ENCODE results near the gene DDX59. TPM values are rescaled to one million over a fixed set of nuclear protein-coding genes. Genes with fewer than 3 reads are reported as not detected.
A peak's percentile ranks its signal among the peaks of the same experiment; 100 is the strongest.
"Not testable (repeated sequence)": the region's sequence is repeated elsewhere in the genome, so short reads cannot be mapped to it uniquely, and the experiment has no call there.

DDX59 gene
- polyA plus RNA-seq, 3 donors from 2014 or later, result 18.3 to 29.1 (median 21.0) TPM

GRCh38 chr1:200634261-200635122 is 35.2 kb downstream of the DDX59 start:
- Mint-ChIP-seq H3K36me3 (peaks cover 3 to 8% (median 4%) of the 10 kb centered on the region in 3 donors), H3K4me3 (no peak overlapping the region), H3K9me3 (no peaks in the 10 kb centered on the region), H3K4me1 (no peaks in the 10 kb centered on the region), H3K27ac (no peak overlapping the region), H3K27me3 (ENCODE audit: low read depth in 3 of 3) (no peaks in the 10 kb centered on the region)
- DNase-seq, result no peak

- H3K27me3 Mint-ChIP-seq (ENCODE audit: low read depth in 3 of 3), result peaks cover 0 to 5% (median 2%) of the 10 kb centered on the region in 3 donors
- H3K36me3 Mint-ChIP-seq, result no peaks in the 10 kb centered on the region
- no peak overlapping the region for H3K4me3 Mint-ChIP-seq
- no peak overlapping the region for H3K27ac Mint-ChIP-seq
- no peak for DNase-seq
- H3K4me1 Mint-ChIP-seq, result peaks cover 0 to 7% of the 10 kb centered on the region in 2 donors
- H3K9me3 Mint-ChIP-seq, result no peaks in the 10 kb centered on the region
Observed at GRCh38 chr1:200631375-200631774, 38.3 kb downstream of the DDX59 start.

GRCh38 chr1:200630515-200630899 is 39.2 kb downstream of the DDX59 start:
- not testable (repeated sequence) for H3K27ac Mint-ChIP-seq; H3K36me3 Mint-ChIP-seq; H3K9me3 Mint-ChIP-seq; DNase-seq; H3K4me3 Mint-ChIP-seq; H3K4me1 Mint-ChIP-seq; H3K27me3 Mint-ChIP-seq (ENCODE audit: low read depth in 3 of 3)

DNA sequence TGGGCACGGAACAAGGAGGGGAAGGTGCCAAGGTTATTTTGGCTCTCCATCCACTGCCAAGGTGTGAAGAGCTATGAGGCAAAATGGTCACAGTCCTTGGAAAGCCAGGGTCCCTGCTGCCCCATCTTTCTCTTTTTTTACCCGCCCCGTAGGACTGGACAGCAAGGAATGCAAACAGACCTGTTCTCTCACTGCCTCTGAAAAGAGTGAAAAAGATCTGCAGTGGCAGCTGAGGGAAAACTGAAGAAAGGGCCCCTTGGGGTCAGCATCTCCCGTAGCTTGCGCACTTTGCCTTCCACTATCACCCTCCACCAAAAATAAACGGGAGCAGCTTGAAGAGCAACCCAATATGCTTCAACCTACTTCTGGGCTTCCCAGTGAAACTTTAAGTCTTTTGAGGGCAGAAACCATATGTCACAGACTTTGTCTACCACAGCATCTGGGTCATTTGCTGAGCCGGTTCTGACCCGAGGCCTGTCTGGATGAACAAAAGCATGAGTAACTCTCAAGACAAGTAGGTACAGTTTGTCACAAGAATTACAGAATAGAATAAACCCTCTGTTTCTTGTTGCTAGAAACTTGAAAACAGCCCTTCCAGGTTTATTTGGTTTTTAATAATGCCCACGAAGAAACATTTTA is 39.7 kb downstream of the DDX59 start:
- DNase-seq, result no peak
- Mint-ChIP-seq H3K4me1 (peaks cover 0 to 7% of the 10 kb centered on the region in 2 donors), H3K27ac (no peak overlapping the region), H3K27me3 (ENCODE audit: low read depth in 3 of 3) (peaks cover 0 to 5% (median 2%) of the 10 kb centered on the region in 3 donors), H3K4me3 (no peak overlapping the region), H3K36me3 (no peaks in the 10 kb centered on the region), H3K9me3 (no peaks in the 10 kb centered on the region)

GRCh38 chr1:200628223-200628881 is 41.4 kb downstream of the DDX59 start:
- H3K4me1 Mint-ChIP-seq, result peaks cover 0 to 7% of the 10 kb centered on the region in 2 donors
- DNase-seq, result no peak
- H3K9me3 Mint-ChIP-seq, result no peaks in the 10 kb centered on the region
- no peaks in the 10 kb centered on the region for H3K36me3 Mint-ChIP-seq
- H3K27me3 Mint-ChIP-seq (ENCODE audit: low read depth in 3 of 3), result peaks cover 0 to 5% (median 2%) of the 10 kb centered on the region in 3 donors
- peak overlapping the region in 2 of 6 donors; percentile 8 to 13 for H3K27ac Mint-ChIP-seq
- H3K4me3 Mint-ChIP-seq, result peak overlapping the region in 1 of 5 donors; percentile 19

DNA sequence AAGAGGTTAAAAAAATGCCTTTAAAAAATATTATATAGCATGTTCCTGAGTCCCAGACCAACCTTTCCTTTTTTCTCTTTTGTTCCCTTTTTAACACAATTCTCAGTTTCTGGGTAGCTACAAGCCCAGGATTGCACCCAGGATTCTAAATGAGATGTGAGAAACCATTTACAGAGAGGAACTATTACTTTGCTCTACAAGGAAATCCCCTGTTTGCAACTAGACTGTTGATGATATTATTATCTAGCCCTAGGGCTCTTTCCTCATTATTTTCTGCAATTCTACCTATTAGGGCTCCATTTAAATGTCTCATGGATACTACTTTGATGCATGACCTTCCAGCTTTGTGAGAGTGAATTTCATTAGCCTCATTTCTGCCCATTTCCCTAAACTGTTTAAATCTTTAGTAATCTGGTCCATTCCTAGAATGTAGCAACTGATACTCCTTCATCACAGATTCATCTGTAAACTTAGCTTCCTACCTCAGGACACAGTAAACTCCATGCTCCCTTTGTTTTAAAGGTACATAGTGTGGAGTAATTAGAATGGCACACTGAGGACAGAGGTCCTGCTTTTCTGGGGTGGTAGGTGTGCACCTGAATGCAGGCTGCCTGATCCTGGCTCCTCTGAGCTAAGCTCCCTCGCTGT is 42.0 kb downstream of the DDX59 start:
- Mint-ChIP-seq H3K9me3 (no peaks in the 10 kb centered on the region), H3K27me3 (ENCODE audit: low read depth in 3 of 3) (peaks cover 0 to 5% (median 2%) of the 10 kb centered on the region in 3 donors), H3K36me3 (no peaks in the 10 kb centered on the region), H3K27ac (peak overlapping the region in 1 of 6 donors; percentile 8), H3K4me3 (no peak overlapping the region), H3K4me1 (peaks cover 0 to 7% of the 10 kb centered on the region in 2 donors)
- DNase-seq, result no peak

DNA sequence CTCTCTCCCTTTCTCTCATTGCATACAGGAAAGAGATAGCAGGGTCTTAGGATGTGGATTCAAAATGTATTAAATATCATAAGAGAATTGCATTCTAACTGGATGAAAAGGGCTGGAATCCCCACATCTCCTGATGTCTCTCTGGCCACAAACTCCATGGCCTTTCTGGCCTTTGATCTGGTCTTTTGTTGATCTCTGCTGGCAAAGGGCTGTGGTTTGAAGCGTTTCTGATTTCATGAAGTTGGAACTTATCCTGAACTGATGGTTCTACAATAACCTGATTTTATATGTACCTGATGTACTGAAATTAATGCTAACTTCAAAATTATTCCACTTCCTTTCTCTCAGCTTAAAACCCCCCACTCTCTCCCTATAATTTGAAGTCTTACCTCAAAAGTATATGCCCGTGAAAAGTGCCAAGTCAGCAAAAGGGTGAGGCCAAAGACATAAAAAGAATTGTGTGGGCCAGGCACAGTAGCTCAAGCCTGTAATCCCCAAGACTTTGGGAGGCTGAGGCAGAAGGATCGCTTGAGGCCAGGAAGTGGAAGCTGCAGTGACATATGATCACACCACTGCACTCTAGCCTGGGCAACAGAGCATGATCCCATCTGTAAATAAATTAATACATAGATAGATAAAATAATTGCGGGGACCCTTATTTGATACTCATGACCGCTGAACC is 42.7 kb downstream of the DDX59 start:
- Mint-ChIP-seq H3K36me3 (no peaks in the 10 kb centered on the region), H3K9me3 (no peaks in the 10 kb centered on the region), H3K4me1 (peaks cover 0 to 7% of the 10 kb centered on the region in 2 donors), H3K4me3 (no peak overlapping the region), H3K27ac (no peak overlapping the region), H3K27me3 (ENCODE audit: low read depth in 3 of 3) (peaks cover 0 to 5% (median 2%) of the 10 kb centered on the region in 3 donors)
- no peak for DNase-seq

- DNase-seq, result no peak
- Mint-ChIP-seq H3K36me3 (no peaks in the 10 kb centered on the region), H3K4me1 (peaks cover 13 to 15% of the 10 kb centered on the region in 2 donors), H3K9me3 (no peaks in the 10 kb centered on the region), H3K27ac (no peak overlapping the region), H3K27me3 (ENCODE audit: low read depth in 3 of 3) (peaks cover 3 to 10% (median 7%) of the 10 kb centered on the region in 3 donors), H3K4me3 (no peak overlapping the region)
Observed at GRCh38 chr1:200625381-200625824, 44.3 kb downstream of the DDX59 start.

DNA sequence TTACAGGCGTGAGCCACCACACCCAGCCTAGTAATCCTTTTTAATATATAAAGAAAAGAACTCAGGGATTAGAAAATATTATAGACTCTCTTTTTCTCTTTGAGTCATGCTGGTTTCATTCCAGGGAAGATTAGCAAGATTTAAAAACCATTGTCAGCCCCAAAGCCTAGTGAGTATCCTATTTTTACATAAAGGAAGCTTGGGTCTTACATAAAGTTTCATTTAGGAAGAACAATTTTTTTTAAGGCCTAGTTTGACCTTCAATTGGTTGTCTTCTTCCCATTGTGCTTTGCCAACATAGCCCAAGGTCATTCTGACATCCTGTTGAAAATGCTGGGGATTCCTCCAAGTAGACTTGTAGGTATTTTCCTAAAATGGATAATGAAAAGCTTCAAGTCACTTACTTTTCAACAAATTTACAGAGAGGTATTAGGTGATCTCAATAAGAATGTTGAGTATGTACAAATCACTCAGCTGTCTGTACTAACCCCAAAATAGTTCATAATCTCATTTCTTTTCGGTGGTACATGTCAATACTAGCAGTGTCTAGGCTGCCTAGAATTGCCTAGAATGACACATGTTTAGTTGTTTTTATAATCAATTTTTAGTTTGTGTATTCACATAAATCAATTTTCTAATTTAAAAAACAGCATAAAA is 44.9 kb downstream of the DDX59 start:
- Mint-ChIP-seq H3K9me3 (no peaks in the 10 kb centered on the region), H3K36me3 (no peaks in the 10 kb centered on the region), H3K4me3 (no peak overlapping the region), H3K4me1 (peaks cover 17% of the 10 kb centered on the region in 2 donors), H3K27me3 (ENCODE audit: low read depth in 3 of 3) (peaks cover 3 to 10% (median 7%) of the 10 kb centered on the region in 3 donors), H3K27ac (no peak overlapping the region)
- no peak for DNase-seq

DNA sequence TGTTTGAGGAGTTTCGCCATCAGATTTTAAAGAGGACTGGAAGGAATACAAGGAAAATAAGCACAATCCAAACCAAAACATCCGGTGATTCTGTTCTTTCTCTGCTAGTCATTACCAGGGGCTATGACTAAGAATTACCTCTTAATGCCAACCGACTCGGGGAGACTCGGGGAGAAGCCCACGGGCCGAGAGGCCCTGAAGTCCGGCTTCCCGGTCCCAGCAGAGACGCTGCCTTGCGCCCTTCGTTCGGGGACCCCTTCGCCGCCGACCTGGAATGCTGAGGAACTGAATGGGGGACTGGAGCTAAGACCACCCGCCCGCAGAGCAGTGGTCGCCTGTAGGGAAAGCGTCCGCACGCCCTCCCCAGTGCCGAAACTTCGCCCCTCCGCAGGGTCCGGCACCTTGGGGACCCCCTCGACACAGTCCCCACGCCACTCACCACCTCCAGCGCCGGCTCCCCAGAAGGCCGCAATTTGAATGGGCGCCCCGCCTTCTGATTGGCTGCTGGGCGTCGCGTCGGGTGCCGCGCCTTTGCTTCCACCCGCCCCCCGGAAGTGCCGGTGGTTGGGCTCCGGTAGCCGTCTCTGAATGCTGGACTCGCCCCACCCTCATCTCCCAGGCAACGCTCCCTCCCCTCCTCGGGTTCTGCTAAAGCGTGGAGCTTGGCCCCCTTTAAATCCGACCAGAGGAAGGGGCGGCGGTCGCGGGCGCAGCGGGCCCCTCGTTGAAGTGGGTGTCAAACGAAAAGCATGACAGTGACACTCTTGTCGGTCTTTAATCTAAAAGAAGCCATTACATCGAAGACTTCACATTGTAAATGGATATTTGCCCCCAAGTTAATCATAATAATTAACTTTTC is 49.2 kb downstream of the DDX59 start, which contains the start of gene KIF14:
Gene KIF14, minus strand, starts transcription at position 479 of the 859 bp plus-strand sequence. CDS start 2,028 bp downstream, outside the sequence.
- Mint-ChIP-seq H3K27me3 (ENCODE audit: low read depth in 3 of 3) (peaks cover 3 to 5% (median 5%) of the 10 kb centered on the region in 3 donors), H3K36me3 (no peaks in the 10 kb centered on the region), H3K4me1 (peaks cover 15 to 21% of the 10 kb centered on the region in 2 donors), H3K4me3 (peak within 1 kb of the TSS; percentile 96 to 98 (median 97)), H3K9me3 (no peaks in the 10 kb centered on the region), H3K27ac (peak within 1 kb of the TSS; percentile 57 to 92 (median 86))
- peak; percentile 89 to 91 (median 91) for DNase-seq

DNA sequence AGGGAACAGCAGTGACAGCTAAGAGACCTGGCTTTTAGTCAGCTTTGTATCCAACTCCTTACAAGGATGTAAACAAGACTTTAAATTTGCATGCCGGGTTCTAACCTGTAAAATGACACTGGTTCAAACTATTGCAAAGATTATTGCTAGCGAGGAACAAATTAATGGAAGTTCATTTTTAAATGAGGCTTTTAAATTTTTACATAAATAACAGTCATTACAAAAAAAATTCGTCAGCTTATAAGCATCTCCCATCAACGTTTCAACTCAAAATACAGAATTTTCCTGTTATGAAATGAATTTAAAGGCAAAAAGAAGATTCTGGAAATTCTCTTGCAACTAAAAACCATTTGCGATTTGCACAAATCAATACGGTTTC is 49.8 kb downstream of the DDX59 start:
- peak overlapping the region in 4 of 6 donors; percentile 18 to 82 (median 35) for H3K27ac Mint-ChIP-seq

GRCh38 chr1:200610846-200611245 is 58.9 kb downstream of the DDX59 start:
- no peak overlapping the region for H3K27ac Mint-ChIP-seq
- no peaks in the 10 kb centered on the region for H3K9me3 Mint-ChIP-seq
- H3K27me3 Mint-ChIP-seq (ENCODE audit: low read depth in 3 of 3), result no peaks in the 10 kb centered on the region
- no peak for DNase-seq
- peaks cover 0 to 5% (median 0%) of the 10 kb centered on the region in 3 donors for H3K36me3 Mint-ChIP-seq
- H3K4me1 Mint-ChIP-seq, result no peaks in the 10 kb centered on the region
- H3K4me3 Mint-ChIP-seq, result no peak overlapping the region

More for the DNA sequence above, 49.8 kb downstream of the DDX59 start:
- Mint-ChIP-seq H3K27me3 (ENCODE audit: low read depth in 3 of 3) (peaks cover 3 to 5% (median 5%) of the 10 kb centered on the region in 3 donors), H3K4me1 (peaks cover 15 to 21% of the 10 kb centered on the region in 2 donors), H3K9me3 (no peaks in the 10 kb centered on the region), H3K4me3 (peak overlapping the region; percentile 96 to 98 (median 97)), H3K36me3 (no peaks in the 10 kb centered on the region)
- no peak for DNase-seq
